ENCODE measurements around the gene RYR2. TPM values are rescaled to one million over a fixed set of nuclear protein-coding genes. Genes with fewer than 3 reads are reported as not detected.

RYR2 gene
- total and polyA plus RNA-seq, 8 donors, result 0.25 to 33.5 (median 2.5) TPM

GRCh38 chr1:237324226-237324625, 282.2 kb downstream of the RYR2 start:
- H3K27me3 ChIP-seq, result no peaks in the 10 kb centered on the region
- 85 to 91% (median 88%) methylated on average over 3 of the region's 3 CpGs for WGBS, 5 donors
- TF ChIP-seq POLR2A (IDR thresholded peaks at IDR 0.05) (no peak), POLR2AphosphoS5 (IDR thresholded peaks at IDR 0.05) (no peak), EP300 (IDR thresholded peaks at IDR 0.05) (no peak), CTCF (IDR thresholded peaks at IDR 0.05) (no peak)
- H3K27ac ChIP-seq, result no peak overlapping the region
- no peaks in the 10 kb centered on the region for H3K36me3 ChIP-seq
- no peaks in the 10 kb centered on the region for H3K4me1 ChIP-seq
- DNase-seq, result no peak
- no peak overlapping the region for H3K4me3 ChIP-seq
- intact Hi-C loops (cut with DNase I; ENCODE audit: low total_unique reads), result no loop called here
- peaks cover 0 to 6% (median 0%) of the 10 kb centered on the region in 4 donors for H3K9me3 ChIP-seq

- WGBS, 5 donors, result 44 to 57% (median 51%) methylated on average over 3 of the region's 3 CpGs
Observed at GRCh38 chr1:237327061-237327460, 285.1 kb downstream of the RYR2 start.

GRCh38 chr1:237340892-237341291, 298.9 kb downstream of the RYR2 start:
- TF ChIP-seq CTCF (IDR thresholded peaks at IDR 0.05), result no peak
- no peak for TF ChIP-seq POLR2AphosphoS5 (IDR thresholded peaks at IDR 0.05)
- TF ChIP-seq EP300 (IDR thresholded peaks at IDR 0.05), result no peak
- TF ChIP-seq POLR2A (IDR thresholded peaks at IDR 0.05), result no peak
- DNase-seq, result no peak
- WGBS, 5 donors, result 70 to 83% (median 79%) methylated on average over 3 of the region's 3 CpGs
- Histone ChIP-seq H3K27ac (no peak overlapping the region), H3K4me1 (no peaks in the 10 kb centered on the region), H3K27me3 (no peaks in the 10 kb centered on the region), H3K4me3 (no peak overlapping the region), H3K9me3 (no peaks in the 10 kb centered on the region), H3K36me3 (no peaks in the 10 kb centered on the region)
- intact Hi-C loops (cut with DNase I; ENCODE audit: low total_unique reads), result no loop called here

More at GRCh38 chr1:237327061-237327460, 285.1 kb downstream of the RYR2 start:
- no peak for DNase-seq
- H3K4me3 ChIP-seq, result no peak overlapping the region
- intact Hi-C loops (cut with DNase I; ENCODE audit: low total_unique reads), result no loop called here
- TF ChIP-seq CTCF (IDR thresholded peaks at IDR 0.05) (no peak), EP300 (IDR thresholded peaks at IDR 0.05) (no peak), POLR2AphosphoS5 (IDR thresholded peaks at IDR 0.05) (no peak), POLR2A (IDR thresholded peaks at IDR 0.05) (no peak)
- no peaks in the 10 kb centered on the region for H3K4me1 ChIP-seq
- no peaks in the 10 kb centered on the region for H3K9me3 ChIP-seq
- H3K36me3 ChIP-seq, result no peaks in the 10 kb centered on the region
- H3K27ac ChIP-seq, result no peak overlapping the region
- no peaks in the 10 kb centered on the region for H3K27me3 ChIP-seq

GRCh38 chr1:237341391-237341790, 299.4 kb downstream of the RYR2 start:
- no peaks in the 10 kb centered on the region for H3K27me3 ChIP-seq
- no peak for TF ChIP-seq EP300 (IDR thresholded peaks at IDR 0.05)
- no peak for TF ChIP-seq POLR2AphosphoS5 (IDR thresholded peaks at IDR 0.05)
- no peak for TF ChIP-seq POLR2A (IDR thresholded peaks at IDR 0.05)
- no peak overlapping the region for H3K27ac ChIP-seq
- intact Hi-C loops (cut with DNase I; ENCODE audit: low total_unique reads), result no loop called here
- no peaks in the 10 kb centered on the region for H3K36me3 ChIP-seq
- H3K4me1 ChIP-seq, result no peaks in the 10 kb centered on the region
- WGBS, 5 donors, result 34 to 56% (median 48%) methylated on average over 3 of the region's 3 CpGs
- no peaks in the 10 kb centered on the region for H3K9me3 ChIP-seq
- DNase-seq, result no peak
- H3K4me3 ChIP-seq, result no peak overlapping the region

- WGBS, 5 donors, result 88 to 94% (median 91%) methylated on average over 6 of the region's 6 CpGs
Observed at GRCh38 chr1:237342730-237343129, 300.7 kb downstream of the RYR2 start.

More at GRCh38 chr1:237342730-237343129, 300.7 kb downstream of the RYR2 start:
- Histone ChIP-seq H3K4me3 (no peak overlapping the region), H3K4me1 (no peaks in the 10 kb centered on the region), H3K27ac (no peak overlapping the region), H3K27me3 (no peaks in the 10 kb centered on the region), H3K36me3 (no peaks in the 10 kb centered on the region), H3K9me3 (no peaks in the 10 kb centered on the region)
- intact Hi-C loops (cut with DNase I; ENCODE audit: low total_unique reads), result no loop called here
- TF ChIP-seq EP300 (IDR thresholded peaks at IDR 0.05) (no peak), POLR2AphosphoS5 (IDR thresholded peaks at IDR 0.05) (no peak), POLR2A (IDR thresholded peaks at IDR 0.05) (no peak), CTCF (IDR thresholded peaks at IDR 0.05) (no peak)
- DNase-seq, result no peak
